K562 (cell line): Measurements from ENCODE around the gene NEU1. TPM values are rescaled to one million over a fixed set of nuclear protein-coding genes. Genes with fewer than 3 reads are reported as not detected.

Experiments
- CBX5 ChIP-seq: IDR thresholded peaks from 2 replicates; pipeline ENCODE4 v1.6.1; 2014; ENCODE audit warnings: low read depth, borderline replicate concordance
- FUS ChIP-seq: fragments of 200-400 bp; formaldehyde crosslinking; optimal IDR thresholded peaks from 2 replicates; pipeline ENCODE3; 2017; ENCODE audit warnings: low read depth, low read length
- NR2C2 ChIP-seq, 2 experiments: fragments of 200-800 bp in 1 of 2; sonication (Bioruptor generic) in 1 of 2; sonication (generic) in 1 of 2; formaldehyde crosslinking in 1 of 2; IDR thresholded peaks; 2 replicates each; pipeline versions ENCODE4 v1.6.1 to v1.8.0; 2016 to 2022; ENCODE audit warnings: mild to moderate bottlenecking in 1 of 2, missing compliant biosample characterization in 1 of 2, missing genetic modification characterization in 1 of 2, missing genetic modification reagents in 1 of 2
- PPARD ChIP-seq: fragments of 250-450 bp; sonication (Bioruptor Pico); IDR thresholded peaks from 2 replicates; pipeline ENCODE4 v1.8.0; 2022; ENCODE audit warnings: inconsistent platforms, mild to moderate bottlenecking, moderate library complexity
- SMAD1 ChIP-seq: fragments of 150-350 bp; IDR thresholded peaks from 2 replicates; pipeline ENCODE4 v1.6.1; 2014; ENCODE audit warnings: low read length, low read depth; ENCODE audit not compliant: partially characterized antibody
- TOE1 ChIP-seq, 2 experiments: fragments of 450-650 bp in 1 of 2; sonication (generic) in 1 of 2; formaldehyde crosslinking in 1 of 2; IDR thresholded peaks; 2 replicates each; pipeline versions ENCODE4 v1.7.1 to v1.8.0; 2016 to 2022; ENCODE audit warnings: borderline replicate concordance in 2 of 2, mild to moderate bottlenecking in 2 of 2, antibody characterized with exemption in 1 of 2, inconsistent platforms in 1 of 2, low read depth in 1 of 2, missing genetic modification reagents in 1 of 2, moderate library complexity in 1 of 2
- ZNF24 ChIP-seq: fragments of 450-650 bp; IDR thresholded peaks from 2 replicates; pipeline ENCODE4 v1.6.1; 2016
- ZNF766 ChIP-seq: fragments of 200-800 bp; sonication (Bioruptor generic); conservative IDR thresholded peaks from 2 replicates; pipeline ENCODE4 v1.6.1; 2016; ENCODE audit warnings: missing genetic modification characterization, missing compliant biosample characterization
- ZNF77 ChIP-seq: fragments of 250-450 bp; sonication (Bioruptor Pico); IDR thresholded peaks from 2 replicates; pipeline ENCODE4 v1.5.0; 2020
- polyA plus RNA-seq, 8 experiments: library from polyadenylated mRNA; depleted of rRNA in 4 of 8; stranded (reverse) in 5 of 8; unstranded in 3 of 8; fragments of >200 nt; fragmentation: Nextera tagmentation in 2 of 8; fragmentation: Illumina TruSeq in 1 of 8; extraction: Ambion mirVana in 2 of 8; extraction: Trizol in 1 of 8; gene quantifications; 2 replicates each; pipeline versions ENCODE4 v1.2.1 to v1.2.3, GENCODE V29; 2011 to 2014; ENCODE audit warnings: inconsistent platforms in 1 of 8, missing spikeins in 1 of 8
- total RNA-seq, 7 experiments: library from RNA; depleted of rRNA in 6 of 7; stranded (reverse); fragments of >200 nt in 6 of 7; fragmentation: Illumina TruSeq in 2 of 7; extraction: Trizol in 2 of 7; gene quantifications; 2 replicates each; pipeline versions ENCODE4 v1.2.1 to v1.2.3, GENCODE V29; 2011 to 2021; ENCODE audit warnings: low replicate concordance in 1 of 7
- TF ChIP-seq, protein P1 (sequence below): fragments of 250-450 bp; sonication (Bioruptor Pico); IDR thresholded peaks from 2 replicates; pipeline ENCODE4 v1.5.1; 2021; ENCODE audit warnings: mild to moderate bottlenecking
- TF ChIP-seq, protein P2 (sequence below), 2 experiments: fragments of 450-650 bp; conservative IDR thresholded peaks; 2 replicates each; pipeline ENCODE4 v1.6.1; 2017; ENCODE audit warnings: mild to moderate bottlenecking in 2 of 2, moderate library complexity in 2 of 2
- TF ChIP-seq, protein P3 (sequence below): sonication (generic); formaldehyde crosslinking; IDR thresholded peaks from 2 replicates; pipeline ENCODE4 v1.4.0; 2020; ENCODE audit warnings: mild to moderate bottlenecking, missing genetic modification reagents
- TF ChIP-seq, protein P4 (sequence below): IDR thresholded peaks from 3 replicates; pipeline ENCODE4 v1.6.1; 2011; ENCODE audit warnings: borderline replicate concordance, mild to moderate bottlenecking, moderate library complexity; ENCODE audit not compliant: insufficient read length; ENCODE audit errors: extremely low read depth
- TF ChIP-seq, protein P5 (sequence below), 2 experiments: fragments of 250-450 bp in 1 of 2; fragments of 450-650 bp in 1 of 2; sonication (Bioruptor Pico) in 1 of 2; IDR thresholded peaks; 2 replicates each; pipeline versions ENCODE4 v1.6.1 to v1.8.0; 2016 to 2021; ENCODE audit warnings: mild to moderate bottlenecking in 2 of 2, moderate library complexity in 2 of 2, missing compliant biosample characterization in 1 of 2, missing genetic modification characterization in 1 of 2

NEU1 gene
- total and polyA plus RNA-seq, 9 of the 15 experiments (the other 6 are each of a cell fraction or from before 2014, with no cell fraction given): 14.8 to 67.8 (median 51.0) TPM

DNA sequence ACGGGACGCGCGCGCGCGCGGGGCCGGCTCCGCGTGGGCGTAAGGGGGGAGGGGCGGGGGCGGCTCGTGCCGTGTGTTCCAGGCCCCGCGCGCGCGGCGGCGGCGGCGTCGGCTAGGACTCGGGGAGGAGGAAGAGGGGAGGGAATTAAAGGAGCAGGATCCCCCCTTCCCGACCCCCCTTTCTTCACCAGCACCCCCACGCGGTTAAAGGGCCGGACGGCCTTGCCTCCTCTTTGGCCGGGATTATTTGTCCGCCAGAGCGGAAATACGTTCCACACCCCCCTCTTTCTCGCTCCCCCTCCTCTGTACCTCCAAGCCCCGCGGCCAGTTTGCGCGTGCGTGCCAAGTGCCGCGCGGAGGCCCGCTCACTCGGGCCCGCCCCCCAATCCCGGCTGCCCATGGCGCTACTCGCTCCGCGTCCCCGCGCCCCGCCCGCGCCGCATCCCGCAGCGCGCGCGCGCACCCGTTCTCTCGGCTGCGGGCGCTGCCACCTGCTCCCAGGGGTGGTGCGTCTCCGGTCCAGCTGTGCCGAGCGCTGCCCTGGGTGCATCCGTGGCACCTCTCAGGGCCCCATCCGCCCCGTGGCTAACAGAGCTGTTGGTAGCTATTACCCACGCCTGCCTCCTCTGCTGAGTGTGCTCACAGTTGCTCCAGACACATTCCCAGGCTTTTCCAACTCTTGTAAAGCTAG lies 39.5 kb upstream of the NEU1 start, which contains the start of gene ZBTB12 (continued):
- TF ChIP-seq, protein P1, sequence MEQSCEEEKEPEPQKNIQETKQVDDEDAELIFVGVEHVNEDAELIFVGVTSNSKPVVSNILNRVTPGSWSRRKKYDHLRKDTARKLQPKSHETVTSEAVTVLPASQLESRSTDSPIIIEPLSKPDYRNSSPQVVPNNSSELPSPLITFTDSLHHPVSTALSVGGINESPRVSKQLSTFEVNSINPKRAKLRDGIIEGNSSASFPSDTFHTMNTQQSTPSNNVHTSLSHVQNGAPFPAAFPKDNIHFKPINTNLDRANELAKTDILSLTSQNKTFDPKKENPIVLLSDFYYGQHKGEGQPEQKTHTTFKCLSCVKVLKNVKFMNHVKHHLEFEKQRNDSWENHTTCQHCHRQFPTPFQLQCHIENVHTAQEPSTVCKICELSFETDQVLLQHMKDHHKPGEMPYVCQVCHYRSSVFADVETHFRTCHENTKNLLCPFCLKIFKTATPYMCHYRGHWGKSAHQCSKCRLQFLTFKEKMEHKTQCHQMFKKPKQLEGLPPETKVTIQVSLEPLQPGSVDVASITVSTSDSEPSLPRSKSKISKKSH (CRISPR knock-in tag): 0 out of 2 replicates have a peak, but pooled peaks have one; percentile 9
- TF ChIP-seq FUS: peak; percentile 75
- no peak for TF ChIP-seq CBX5
- TF ChIP-seq SMAD1: peak; percentile 15
- TF ChIP-seq, protein P2, sequence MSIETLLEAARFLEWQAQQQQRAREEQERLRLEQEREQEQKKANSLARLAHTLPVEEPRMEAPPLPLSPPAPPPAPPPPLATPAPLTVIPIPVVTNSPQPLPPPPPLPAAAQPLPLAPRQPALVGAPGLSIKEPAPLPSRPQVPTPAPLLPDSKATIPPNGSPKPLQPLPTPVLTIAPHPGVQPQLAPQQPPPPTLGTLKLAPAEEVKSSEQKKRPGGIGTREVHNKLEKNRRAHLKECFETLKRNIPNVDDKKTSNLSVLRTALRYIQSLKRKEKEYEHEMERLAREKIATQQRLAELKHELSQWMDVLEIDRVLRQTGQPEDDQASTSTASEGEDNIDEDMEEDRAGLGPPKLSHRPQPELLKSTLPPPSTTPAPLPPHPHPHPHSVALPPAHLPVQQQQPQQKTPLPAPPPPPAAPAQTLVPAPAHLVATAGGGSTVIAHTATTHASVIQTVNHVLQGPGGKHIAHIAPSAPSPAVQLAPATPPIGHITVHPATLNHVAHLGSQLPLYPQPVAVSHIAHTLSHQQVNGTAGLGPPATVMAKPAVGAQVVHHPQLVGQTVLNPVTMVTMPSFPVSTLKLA (conservative IDR thresholded peaks at IDR 0.05): peak in 1 of 2 experiments; percentile 27; a peak in 2 of 4 replicates
- TF ChIP-seq PPARD (CRISPR knock-in tag): no peak
- peak; percentile 90 for TF ChIP-seq ZNF766 (CRISPR knock-in tag)
- TF ChIP-seq, protein P3, sequence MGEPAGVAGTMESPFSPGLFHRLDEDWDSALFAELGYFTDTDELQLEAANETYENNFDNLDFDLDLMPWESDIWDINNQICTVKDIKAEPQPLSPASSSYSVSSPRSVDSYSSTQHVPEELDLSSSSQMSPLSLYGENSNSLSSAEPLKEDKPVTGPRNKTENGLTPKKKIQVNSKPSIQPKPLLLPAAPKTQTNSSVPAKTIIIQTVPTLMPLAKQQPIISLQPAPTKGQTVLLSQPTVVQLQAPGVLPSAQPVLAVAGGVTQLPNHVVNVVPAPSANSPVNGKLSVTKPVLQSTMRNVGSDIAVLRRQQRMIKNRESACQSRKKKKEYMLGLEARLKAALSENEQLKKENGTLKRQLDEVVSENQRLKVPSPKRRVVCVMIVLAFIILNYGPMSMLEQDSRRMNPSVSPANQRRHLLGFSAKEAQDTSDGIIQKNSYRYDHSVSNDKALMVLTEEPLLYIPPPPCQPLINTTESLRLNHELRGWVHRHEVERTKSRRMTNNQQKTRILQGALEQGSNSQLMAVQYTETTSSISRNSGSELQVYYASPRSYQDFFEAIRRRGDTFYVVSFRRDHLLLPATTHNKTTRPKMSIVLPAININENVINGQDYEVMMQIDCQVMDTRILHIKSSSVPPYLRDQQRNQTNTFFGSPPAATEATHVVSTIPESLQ (CRISPR knock-in tag): peak; percentile 36; the same call in 1 of the 2 replicates
- peak; percentile 17; the same call in 1 of the 2 replicates for TF ChIP-seq NR2C2 (CRISPR knock-in tag; IDR thresholded peaks at IDR 0.05)
- TF ChIP-seq NR2C2 (tag; IDR thresholded peaks at IDR 0.05): peak; percentile 69
- TF ChIP-seq, protein P4, sequence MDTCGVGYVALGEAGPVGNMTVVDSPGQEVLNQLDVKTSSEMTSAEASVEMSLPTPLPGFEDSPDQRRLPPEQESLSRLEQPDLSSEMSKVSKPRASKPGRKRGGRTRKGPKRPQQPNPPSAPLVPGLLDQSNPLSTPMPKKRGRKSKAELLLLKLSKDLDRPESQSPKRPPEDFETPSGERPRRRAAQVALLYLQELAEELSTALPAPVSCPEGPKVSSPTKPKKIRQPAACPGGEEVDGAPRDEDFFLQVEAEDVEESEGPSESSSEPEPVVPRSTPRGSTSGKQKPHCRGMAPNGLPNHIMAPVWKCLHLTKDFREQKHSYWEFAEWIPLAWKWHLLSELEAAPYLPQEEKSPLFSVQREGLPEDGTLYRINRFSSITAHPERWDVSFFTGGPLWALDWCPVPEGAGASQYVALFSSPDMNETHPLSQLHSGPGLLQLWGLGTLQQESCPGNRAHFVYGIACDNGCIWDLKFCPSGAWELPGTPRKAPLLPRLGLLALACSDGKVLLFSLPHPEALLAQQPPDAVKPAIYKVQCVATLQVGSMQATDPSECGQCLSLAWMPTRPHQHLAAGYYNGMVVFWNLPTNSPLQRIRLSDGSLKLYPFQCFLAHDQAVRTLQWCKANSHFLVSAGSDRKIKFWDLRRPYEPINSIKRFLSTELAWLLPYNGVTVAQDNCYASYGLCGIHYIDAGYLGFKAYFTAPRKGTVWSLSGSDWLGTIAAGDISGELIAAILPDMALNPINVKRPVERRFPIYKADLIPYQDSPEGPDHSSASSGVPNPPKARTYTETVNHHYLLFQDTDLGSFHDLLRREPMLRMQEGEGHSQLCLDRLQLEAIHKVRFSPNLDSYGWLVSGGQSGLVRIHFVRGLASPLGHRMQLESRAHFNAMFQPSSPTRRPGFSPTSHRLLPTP: no peak
- TF ChIP-seq ZNF77 (CRISPR knock-in tag): no peak
- no peak for TF ChIP-seq ZNF24
- TF ChIP-seq, protein P5, sequence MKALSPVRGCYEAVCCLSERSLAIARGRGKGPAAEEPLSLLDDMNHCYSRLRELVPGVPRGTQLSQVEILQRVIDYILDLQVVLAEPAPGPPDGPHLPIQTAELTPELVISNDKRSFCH (CRISPR knock-in tag; IDR thresholded peaks at IDR 0.05): no peak
- TF ChIP-seq, protein P5 (tag; IDR thresholded peaks at IDR 0.05): peak; percentile 86; the same call in 1 of the 2 replicates
- 0 out of 2 replicates have a peak, but pooled peaks have one; percentile 45 for TF ChIP-seq TOE1 (IDR thresholded peaks at IDR 0.05; ENCODE audit: borderline replicate concordance)
- TF ChIP-seq TOE1 (CRISPR knock-in tag; IDR thresholded peaks at IDR 0.05; ENCODE audit: borderline replicate concordance, low read depth): no peak
